Stimulated activated CD4-positive, alpha-beta T cell treated with anti-CD3 and anti-CD28 coated beads, Interleukin-12 subunit alpha, Interleukin-12 subunit beta, amount 100 ng/mL, for 4 hours (primary cell): ENCODE measurements around the gene C16orf87.
"Not testable (repeated sequence)": the region's sequence is repeated elsewhere in the genome, so short reads cannot be mapped to it uniquely, and the experiment has no call there.

Experiments
- DNase-seq: peaks from one replicate; pipeline ENCODE4 v3.0.0-alpha.2; 2020

C16orf87 gene

DNA sequence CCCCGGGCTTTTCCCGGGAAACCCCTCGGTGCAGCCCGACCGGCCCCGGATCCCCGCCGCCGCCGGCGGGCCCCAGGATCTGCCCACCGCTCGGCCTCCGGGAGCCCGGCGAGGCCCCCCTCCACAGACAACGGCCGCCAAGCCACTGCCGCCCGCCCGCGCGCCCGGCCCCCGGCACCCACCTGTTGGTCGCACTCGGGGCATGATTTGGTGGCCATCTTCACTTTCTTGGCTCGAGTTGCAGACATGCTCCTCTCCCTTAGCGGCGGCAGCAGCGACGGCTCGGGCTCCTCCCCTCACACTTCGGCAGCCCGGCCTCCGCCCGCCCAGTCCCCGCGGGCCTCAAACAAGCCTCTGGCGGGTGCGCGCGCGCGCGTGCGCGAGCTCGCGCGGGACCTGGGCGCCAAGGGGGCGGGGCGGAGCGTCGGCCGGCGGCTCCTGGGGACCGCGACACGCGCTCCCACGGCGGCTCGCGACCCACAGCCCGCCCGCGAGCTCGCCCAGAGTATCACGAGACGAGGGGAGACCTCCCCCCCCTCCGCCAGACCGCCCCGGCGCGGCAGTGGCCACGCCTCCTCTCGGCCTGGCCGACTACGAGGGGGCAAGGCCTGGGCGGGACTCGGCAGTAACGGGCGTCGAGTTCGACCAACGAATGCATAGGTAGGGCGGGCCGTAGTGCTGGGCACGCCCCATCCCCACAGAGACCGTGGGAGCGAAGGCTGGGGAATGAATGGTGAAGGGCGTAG lies at the start of gene C16orf87:
Gene C16orf87 (minus strand): TSS at position 279 of the 746 bp plus-strand sequence. CDS start 31 bp downstream, at position 248.
- peak; percentile 85 for DNase-seq

- no peak for DNase-seq
Observed at GRCh38 chr16:46875243-46875642, 44.3 kb upstream of the C16orf87 start.

DNA sequence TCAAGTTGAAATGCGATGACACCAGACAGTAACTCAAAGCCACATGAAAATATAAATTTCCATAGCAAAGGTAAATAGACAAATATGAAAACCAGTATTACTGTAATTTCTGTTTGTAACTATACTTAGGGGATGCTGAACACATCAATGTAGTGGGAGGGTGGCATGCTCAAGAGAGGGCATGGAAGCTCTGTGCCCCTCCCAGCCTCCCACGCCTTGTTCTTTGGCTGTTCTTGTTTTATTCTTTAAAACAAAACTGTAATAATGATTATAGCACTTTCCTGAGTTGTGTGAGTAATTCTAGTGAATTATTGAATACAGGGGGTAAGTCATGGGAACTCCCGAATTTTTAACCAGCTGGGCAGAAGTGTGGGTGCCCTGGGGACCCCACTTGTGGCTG lies 42.2 kb upstream of the C16orf87 start:
- no peak for DNase-seq

- DNase-seq = no peak
Observed at GRCh38 chr16:46871597-46871996, 40.6 kb upstream of the C16orf87 start.

DNA sequence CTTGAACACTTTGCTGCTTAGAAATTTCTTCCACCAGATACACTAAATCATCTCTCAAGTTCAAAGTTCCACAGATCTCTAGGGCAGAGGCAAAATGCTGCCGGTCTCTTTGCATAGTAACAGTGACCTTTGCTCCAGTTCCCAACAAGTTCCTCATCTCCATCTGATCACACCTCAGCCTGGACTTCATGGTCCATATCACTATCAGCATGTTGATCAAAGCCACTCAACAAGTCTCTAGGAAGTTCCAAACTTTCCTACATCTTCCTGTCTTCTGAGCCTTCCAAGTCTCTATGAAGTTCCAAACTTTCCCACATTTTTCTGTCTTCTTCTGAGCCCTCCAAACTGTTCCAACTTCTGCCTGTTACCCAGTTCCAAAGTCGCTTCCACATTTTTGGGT lies 37.9 kb upstream of the C16orf87 start:
- not testable (repeated sequence) for DNase-seq

DNA sequence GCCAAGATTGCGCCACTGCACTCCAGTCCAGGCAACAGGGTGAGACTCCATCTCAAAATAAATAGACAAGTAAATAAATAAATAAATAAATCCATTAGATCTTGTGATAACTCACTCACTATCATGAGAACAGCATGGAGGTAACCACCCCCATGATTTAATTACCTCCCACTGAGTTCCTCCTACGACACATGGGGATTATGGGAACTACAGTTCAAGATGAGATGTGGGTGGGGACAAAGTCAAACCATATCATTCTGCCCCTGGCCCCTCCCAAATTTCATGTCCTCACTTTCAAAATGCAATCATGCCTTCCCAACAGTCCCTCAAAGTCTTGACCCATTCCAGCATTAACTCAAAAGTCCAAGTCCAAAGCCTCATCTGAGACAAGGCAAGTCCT lies 36.5 kb upstream of the C16orf87 start:
- DNase-seq = not testable (repeated sequence)

DNA sequence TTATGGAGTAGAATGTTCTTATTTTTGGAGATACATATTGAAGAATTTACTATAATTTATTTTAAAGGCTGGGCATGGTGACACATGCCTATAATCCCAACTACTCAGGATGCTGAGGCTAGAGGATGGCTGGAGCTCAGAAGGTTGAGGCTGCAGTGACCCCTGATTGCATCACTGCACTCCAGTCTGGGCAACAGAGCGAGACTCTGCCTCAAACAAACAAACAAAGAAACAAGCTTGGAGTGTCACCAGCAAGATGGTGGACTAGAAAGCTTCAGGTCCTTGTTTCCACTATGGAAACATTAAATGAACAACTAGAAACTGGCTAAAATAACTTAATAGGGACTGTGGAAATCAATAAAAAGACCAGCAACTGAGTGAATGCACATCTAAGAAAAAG lies 35.3 kb upstream of the C16orf87 start:
- no peak for DNase-seq

DNA sequence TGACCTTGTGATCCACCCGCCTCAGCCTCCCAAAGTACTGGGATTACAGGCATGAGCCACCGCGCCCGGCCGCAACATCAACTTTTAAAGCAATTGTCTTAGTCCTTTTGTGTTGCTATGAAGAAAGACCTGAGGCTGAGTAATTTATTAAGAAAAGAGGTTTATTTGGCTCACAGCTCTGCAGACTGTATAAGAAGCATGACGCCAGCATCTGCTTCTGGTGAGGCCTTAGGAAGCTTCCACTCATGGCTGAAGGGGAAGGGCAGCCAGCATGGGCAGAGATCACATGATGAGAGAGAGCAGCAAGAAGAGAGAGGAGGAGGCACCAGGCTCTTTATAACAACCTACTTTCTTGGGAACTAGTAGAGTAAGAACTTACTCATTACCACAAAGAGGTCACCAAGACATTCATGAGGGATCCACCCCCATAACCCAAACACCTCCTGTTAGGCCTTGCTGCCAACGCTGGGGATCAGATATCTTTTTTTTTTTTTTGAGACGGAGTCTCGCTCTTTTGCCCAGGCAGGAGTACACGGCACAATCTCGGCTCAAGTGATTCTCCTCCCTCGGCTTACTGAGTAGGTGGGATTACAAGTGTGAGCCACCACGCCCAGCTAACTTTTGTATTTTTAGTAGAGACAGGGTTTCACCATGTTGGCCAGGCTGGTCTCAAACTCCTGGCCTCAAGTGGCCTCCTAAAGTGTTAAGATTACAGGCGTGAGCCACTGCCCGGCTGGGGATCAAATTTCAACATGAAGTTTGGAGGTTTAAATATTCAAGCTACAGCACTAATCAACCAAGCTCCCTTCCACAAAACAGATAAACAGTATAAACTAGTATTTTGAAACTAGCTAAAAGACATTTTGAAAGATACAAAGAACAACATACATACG lies 31.8 kb upstream of the C16orf87 start:
- DNase-seq = no peak

GRCh38 chr16:46859719-46860152 lies 28.8 kb upstream of the C16orf87 start:
- peak; percentile 8 for DNase-seq

- no peak for DNase-seq
Observed at GRCh38 chr16:46858151-46858550, 27.2 kb upstream of the C16orf87 start.

GRCh38 chr16:46857368-46857945 lies 26.5 kb upstream of the C16orf87 start:
- DNase-seq = no peak

- DNase-seq = no peak
Observed at GRCh38 chr16:46855389-46855788, 24.4 kb upstream of the C16orf87 start.

DNA sequence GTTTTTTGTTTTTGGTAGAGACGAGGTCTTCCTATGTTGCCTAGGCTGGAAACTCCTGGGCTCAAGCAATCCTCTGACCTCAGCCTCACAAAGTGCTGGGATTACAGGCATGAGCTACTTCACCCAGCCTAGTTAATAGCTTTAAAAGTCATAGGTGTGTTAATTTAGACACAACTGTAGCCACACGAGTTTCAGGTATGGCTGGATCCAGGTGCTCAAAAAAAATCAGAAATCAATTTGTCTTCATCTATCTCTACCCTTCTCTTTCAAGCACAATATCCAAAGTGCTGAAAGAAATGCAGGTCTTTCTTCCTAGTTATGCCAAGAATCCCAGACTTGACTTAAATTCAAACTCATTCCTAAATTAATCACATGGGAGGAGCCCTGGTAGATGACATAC lies 23.9 kb upstream of the C16orf87 start:
- no peak for DNase-seq

- peak; percentile 56 for DNase-seq
Observed at GRCh38 chr16:46853713-46854443, 22.9 kb upstream of the C16orf87 start.

DNA sequence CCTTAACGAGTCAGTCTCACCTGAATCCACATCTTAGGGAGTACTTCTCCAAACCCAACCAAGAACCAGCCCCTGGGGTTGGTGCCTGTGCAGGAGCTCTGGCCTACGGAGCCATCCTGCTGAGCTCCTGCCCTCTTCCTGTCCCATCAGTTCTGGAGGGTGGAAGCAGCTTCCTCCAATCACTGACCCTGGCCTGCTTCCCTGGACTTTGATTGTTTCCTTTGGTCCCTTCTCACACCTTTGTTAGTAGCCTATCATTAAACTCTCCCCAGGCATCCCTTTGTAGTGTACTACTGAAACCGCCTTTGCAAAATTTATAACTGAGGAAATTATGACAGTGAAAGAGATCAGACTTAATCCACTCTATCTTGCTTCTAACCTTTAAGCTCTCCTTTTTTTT lies 21.1 kb upstream of the C16orf87 start:
- DNase-seq = no peak

GRCh38 chr16:46850619-46851555 lies 19.9 kb upstream of the C16orf87 start:
- no peak for DNase-seq

DNA sequence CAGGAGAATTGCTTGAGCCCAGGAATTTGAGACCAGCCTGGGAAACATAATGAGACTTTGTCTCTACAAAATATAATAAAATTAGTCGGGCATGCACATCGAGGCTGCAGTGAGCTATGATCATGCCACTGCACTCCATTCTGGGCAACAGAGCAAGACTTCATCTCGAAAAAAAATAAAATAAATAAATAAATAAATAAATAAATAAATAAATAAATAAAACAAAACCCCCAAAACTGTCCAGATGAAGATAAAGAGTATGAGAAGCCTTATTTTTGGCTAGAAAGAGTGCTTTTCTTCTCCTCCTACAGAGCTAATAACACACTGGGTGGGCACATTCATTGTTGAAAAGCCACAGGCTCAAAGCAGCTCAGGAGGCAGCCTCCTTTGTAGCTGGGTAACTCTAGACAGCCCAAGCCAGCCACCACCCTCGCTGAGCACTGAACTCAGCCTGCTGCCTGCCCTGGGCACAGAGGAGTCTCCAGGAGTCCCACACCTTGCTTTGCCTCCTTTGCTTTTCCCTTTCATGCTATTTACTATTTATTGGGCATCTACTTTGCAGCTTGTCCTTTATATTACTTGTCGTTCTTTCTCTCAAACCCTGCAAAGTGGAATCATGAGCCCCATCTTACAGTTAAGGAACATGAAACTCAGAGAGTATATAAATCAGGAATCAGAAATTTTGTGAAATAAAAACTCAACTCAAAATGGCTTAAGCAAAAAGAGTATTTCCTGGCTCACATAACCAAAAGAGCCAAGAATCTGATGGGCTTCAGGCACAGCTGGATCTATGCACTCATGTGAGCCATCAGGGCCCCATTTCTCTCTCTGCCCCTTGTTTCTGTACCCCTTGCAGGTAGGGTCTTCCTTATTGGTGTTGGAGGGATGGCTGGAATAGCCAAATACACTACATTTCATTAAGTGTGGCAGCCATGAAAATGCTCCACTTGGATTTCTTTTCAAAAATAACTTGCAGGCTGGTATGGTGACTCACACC lies 18.1 kb upstream of the C16orf87 start:
- DNase-seq = no peak

GRCh38 chr16:46845952-46846351 lies 15.0 kb upstream of the C16orf87 start:
- DNase-seq = no peak

GRCh38 chr16:46844771-46845170 lies 13.8 kb upstream of the C16orf87 start:
- no peak for DNase-seq

DNA sequence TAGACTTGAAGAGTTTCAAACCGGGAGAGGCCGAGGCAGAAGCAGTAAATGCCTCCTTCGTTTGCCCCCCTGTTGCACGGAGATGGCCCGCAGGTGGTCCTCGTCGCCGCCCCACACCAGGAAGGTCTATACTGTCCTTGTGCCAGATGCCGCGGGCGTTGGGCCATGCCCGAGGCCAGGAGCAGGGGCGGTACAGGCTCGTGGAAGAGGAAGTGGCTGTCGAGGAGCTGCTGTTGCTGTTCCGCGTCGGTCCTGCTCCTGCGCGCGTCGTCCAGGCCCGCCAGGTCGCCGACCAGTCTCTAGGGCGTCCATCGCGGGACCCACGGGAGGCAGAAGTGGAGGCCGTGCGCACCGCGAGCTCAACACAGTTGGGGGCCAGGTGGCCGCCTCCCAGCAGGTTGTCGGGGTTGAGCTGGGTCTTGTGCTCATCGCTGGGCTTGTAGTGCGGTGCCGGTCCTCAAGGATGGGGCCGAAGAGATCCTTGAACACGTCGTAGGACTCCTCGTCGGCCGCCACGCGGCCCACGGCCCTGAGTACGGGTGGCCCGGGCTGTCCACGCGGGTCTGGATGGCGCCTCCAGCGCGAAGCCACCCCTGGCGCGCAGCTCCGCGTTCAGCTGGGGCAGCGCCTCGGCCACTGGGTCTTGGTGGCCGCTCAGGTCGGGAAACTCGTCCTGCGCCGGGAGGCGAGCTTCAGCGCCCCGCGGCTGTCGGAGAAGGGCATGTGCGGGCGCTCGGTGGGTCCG lies 13.1 kb upstream of the C16orf87 start:
- DNase-seq = no peak
